Measurements from ENCODE around the gene PREX1.

DNA sequence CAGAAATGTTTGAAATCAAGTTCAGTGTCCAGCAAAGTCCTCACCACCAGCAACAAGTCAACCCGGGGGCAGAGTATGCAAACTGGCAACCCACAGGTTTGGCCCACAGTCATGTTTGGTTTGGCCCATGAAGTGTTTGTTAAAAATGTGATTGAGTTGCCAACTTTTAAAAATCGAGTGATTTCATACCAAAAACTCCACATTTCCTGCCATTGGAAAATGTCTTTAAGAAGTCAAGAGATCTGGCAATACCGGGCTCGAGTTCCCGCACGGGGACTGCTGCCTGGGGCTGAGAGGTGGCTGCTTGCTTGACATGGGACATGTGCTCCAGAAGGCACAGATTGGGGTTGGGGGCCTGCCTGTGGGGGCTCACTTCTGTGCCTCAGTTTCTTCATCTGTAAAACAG is 36.1 kb downstream of the PREX1 start:
- no peak for TF ChIP-seq POLR2A (IDR thresholded peaks at IDR 0.05)
- TF ChIP-seq, protein P1, sequence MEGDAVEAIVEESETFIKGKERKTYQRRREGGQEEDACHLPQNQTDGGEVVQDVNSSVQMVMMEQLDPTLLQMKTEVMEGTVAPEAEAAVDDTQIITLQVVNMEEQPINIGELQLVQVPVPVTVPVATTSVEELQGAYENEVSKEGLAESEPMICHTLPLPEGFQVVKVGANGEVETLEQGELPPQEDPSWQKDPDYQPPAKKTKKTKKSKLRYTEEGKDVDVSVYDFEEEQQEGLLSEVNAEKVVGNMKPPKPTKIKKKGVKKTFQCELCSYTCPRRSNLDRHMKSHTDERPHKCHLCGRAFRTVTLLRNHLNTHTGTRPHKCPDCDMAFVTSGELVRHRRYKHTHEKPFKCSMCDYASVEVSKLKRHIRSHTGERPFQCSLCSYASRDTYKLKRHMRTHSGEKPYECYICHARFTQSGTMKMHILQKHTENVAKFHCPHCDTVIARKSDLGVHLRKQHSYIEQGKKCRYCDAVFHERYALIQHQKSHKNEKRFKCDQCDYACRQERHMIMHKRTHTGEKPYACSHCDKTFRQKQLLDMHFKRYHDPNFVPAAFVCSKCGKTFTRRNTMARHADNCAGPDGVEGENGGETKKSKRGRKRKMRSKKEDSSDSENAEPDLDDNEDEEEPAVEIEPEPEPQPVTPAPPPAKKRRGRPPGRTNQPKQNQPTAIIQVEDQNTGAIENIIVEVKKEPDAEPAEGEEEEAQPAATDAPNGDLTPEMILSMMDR (IDR thresholded peaks at IDR 0.05) = no peak

Measured in vagina (tissue), 2 donors.